GM21737 (cell line): ENCODE measurements around the gene PRRC2B.

Experiments
- ATAC-seq: cut with Tn5 transposase; IDR thresholded peaks from one replicate; pipeline ENCODE4 v1.9.1; 2021; ENCODE audit warnings: mild to moderate bottlenecking, moderate library complexity; ENCODE audit not compliant: unreplicated experiment

PRRC2B gene

DNA sequence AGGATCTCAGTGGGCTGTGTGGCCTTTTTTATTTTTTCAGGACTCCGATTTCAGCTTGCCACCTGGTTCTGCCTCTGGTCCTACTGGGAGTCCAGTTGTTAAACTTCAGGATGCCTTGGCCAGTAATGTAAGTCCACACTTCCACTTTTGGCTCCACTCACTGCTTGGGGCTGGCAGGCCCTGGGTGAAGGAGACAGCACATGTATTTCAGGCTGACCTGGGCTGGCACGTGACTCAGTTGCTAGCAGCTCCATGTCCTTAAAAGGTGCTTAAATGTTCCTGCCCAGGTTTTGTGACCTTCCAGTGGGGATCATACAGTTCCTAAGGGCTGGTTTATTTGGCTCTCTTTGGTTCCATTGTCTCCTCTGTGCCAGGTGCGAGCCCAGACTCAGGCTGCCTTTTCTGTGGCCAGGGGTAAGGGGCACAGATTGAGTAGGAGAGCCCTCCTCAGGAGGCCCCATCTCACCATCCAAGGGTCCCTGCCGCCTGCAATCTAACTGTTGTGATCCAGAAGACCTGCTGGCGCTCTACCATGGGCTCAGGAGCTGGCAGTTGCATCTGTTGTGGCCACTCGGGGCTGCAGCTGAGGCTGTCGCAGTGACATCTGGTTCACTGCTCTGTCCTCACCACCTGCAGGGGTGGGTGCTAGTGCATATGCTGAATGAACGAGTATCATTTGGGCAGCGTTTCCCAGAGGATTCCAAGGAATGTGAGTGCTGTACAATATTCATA is 89.6 kb downstream of the PRRC2B start:
- no peak for ATAC-seq

DNA sequence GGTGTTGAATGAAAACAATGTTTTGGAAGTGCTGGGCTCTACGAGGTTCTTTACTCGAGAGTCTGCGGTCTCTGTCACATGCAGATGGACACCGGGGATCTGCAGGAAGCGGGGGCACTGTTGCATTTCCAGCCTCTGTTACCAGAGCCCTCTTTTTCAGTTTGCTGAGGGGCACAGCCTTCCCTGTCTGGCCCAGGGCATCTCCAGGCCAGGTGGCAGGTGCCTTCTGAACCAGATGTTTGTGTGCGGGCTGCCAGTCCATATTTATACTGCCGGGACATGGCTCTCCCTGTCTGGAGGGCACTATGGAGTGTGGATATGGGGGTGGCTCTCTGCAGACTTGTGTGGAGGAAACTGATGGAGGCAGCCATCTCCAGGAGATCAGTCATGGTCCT is 90.2 kb downstream of the PRRC2B start:
- no peak for ATAC-seq

DNA sequence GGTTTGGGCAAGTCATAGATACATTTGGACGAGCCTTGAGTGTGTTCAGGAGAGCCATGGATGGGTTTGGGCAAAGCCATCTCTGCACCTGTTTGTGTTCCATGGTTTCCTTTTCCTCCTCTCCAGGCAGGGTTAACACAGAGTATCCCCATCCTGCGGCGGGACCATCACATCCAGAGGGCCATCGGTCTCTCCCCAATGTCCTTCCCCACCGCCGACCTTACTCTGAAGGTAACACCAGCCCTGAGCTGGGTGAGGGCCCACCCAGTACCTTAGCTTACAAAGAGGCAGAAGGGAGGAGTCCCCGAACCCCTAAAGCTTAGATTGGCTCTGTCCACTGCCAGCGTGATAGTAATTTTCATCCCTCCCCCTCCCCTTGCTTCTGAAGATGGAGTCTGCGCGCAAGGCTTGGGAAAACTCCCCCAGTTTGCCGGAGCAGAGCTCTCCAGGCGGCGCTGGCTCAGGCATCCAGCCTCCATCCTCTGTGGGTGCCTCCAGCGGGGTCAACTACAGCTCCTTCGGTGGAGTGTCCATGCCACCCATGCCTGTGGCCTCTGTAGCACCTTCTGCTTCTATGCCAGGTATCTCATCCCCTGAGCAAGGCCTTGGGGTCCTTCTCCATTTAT is 90.8 kb downstream of the PRRC2B start:
- no peak for ATAC-seq

DNA sequence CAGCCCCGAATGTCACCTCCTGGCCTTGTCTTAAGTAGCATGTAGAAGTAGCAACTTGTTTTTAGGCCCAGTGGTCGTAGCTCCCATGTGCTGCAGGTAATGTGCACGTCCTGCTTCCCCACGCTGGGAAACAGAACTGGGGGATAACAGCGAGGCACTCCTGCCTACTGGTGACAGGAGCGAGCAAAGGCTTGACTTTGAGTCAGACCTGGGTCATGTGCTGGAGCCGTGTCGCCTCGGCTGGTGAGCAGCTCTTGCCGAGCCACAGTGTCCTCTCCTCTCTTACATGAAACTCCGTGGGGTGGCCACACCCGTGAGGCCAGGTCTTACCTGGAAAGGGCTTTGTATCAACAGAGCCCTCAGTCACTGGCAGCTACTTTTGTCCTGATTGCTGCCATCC is 91.3 kb downstream of the PRRC2B start:
- ATAC-seq: no peak

DNA sequence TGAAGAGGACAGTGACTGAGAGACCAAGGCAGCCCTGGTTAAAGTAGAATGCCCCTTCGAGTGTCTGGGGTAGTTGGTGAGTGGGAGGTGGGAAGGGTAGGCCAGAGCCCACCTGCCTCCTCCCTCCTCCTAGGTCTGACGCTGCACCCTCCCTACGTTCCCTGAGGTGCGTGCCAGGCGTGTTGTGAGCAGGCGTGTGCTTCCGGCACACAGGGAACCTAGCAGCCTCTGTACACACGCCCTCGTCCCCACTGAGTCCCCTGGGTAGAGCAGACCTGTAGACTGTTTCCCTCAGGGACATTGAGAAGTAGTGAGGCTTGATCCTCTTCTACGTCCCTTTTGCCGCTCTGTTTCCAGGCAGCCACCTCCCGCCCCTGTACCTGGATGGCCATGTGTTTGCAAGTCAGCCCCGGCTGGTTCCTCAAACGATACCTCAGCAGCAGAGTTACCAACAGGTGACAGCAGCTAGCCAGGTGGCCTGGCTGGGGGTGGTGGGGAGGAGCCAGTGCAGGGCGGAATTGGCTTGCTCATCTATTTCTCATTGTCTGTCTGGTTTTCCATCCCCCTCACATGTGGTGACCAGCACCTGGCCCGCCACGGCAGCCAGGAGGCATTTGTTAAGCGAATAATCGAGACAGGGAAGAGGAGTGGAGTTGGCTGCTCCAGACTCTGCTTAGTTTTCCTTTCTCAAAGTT is 92.0 kb downstream of the PRRC2B start:
- ATAC-seq: no peak

DNA sequence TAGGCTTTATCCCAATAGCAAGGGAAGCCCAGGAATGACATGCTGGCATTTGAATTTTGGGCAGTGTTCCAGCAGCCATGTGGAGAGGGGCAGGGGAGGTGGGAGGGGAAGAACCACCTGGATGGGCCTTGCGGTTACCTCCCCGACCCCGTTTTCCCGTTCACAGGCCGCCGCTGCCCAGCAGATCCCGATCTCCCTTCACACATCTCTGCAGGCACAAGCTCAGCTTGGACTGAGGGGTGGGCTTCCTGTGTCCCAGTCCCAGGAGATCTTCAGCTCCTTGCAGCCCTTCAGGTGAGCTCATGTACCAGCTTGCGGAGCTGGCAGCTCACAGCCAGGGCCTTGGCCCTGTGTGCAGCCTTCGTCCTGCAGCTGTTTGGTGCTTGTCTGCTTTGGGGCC is 93.1 kb downstream of the PRRC2B start:
- ATAC-seq: no peak

DNA sequence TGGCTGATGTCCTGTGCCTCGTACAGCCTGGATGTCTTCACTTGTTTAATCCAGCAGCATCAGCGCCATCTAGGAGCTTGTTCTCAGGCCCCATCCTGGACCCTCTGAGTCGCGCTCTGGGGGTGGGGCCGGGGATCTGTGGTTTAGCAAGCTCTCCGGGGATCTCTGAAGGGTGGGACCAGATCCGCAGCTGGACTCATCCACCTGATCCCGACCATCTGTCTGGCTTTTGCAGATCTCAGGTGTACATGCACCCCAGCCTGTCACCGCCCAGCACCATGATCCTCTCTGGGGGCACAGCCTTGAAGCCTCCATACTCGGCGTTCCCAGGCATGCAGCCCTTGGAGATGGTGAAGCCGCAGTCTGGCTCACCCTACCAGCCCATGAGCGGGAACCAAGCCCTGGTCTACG is 93.7 kb downstream of the PRRC2B start:
- ATAC-seq: no peak

DNA sequence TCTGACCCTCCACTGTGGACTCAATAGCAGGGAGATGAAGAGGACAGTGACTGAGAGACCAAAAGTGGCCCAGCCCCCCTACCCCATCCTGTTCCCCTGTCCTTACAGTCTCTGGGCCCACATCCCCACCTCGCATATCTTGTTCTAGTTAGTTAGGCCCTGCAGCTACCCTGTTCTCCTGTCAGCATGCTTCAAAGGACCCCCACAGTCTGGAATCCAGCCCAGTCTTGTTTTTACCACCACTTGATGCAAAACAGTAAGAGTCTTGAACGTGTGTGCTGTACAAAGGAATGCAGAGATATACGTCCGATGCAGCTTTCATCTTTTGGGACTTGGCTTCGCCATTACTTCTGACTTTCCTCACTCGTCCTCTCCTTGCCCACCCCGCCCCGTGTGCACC is 96.6 kb downstream of the PRRC2B start:
- no peak for ATAC-seq

DNA sequence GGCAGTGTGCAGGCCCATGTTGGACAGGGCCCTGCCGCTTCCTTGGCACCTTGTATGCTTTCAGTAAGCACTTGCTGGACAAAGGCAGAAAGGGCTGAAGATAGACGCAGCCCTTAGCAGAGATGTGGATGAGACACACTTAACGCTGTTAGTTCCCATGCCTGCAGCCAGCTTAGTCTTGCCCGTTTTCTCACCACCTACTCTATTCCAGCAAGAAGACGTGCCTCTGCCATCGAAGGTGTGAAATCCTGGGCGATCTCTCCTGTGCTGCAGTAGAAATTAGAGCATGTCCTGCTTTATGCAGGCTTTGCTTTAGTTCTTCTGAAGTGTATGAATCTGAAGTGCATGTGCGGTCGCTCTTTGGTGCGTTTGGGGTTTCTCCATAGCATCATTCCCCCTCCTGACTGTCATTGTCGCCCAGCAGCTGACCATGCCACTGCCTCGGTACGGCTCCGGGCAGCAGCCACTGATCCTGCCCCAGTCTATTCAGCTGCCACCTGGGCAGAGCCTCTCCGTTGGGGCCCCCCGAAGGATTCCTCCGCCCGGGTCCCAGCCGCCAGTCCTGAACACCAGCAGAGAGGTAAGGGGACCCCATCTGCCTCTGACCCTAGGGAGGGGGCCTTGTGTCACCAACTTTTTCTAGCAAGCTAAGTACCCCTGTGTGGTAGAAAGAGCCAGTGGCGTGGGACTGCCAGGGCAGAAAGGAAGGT is 97.3 kb downstream of the PRRC2B start:
- ATAC-seq: no peak

DNA sequence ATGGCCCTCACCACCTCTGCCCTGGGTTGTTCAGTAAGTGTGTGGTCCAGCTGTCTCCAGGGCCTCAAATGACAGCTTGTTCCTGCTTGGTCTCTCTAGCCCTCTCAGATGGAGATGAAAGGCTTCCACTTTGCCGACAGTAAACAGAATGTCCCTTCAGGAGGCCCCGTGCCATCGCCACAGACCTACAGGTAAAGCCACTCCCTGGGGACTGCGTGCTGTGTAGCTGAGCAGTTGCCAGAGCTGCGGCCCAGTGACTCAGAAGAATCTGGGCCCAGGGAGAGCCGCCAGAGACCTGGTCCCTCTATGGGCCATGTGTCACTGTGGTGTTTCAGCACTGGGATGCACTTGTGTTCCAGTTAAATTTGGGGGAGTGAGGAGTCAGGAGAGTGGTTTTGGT is 98.2 kb downstream of the PRRC2B start:
- ATAC-seq: no peak

DNA sequence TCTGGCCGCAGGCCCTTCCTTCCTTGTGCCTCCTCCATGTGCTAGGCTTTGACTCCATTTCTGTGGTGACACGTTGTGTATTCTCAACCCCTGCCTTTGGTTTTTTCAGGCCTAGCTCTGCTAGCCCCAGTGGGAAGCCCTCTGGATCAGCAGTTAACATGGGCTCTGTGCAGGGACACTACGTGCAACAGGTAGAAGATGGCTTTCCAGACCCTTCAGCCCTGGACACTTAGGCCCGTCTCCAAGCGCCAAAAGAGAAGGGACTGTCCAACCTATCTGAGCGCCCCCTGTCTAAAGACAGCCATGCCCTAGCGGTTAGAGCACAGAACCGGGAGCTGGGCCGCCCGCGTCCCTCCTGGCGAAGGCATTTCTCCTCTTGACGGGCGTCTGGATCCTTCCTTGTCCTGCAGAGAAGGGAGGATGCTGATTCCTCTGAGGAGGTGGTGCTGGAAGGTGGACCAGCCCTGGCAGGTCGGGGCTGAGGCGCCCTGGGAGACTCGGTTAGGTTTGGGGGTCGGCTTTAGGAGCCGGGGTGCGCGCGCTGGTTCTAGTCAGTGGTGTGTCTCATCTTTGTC is 100.5 kb downstream of the PRRC2B start:
- no peak for ATAC-seq

DNA sequence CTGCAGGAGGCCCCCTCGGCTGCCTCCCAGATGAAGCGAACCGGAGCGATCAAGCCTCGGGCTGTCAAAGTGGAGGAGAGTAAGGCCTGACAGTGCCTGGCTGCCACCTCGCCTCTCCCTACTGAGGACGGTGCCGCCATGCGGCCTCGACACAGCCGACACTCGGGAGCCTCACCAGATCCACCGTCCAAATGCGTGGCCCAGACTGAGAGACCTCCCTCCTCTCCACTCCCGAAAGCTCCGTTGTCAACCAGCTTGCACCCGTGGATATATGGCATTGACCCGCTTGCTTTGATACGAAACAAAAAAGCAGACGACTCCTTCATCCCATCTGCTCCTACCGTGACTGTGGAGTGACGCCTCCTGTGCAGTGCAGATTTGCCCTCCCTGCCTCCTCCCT is 101.9 kb downstream of the PRRC2B start:
- no peak for ATAC-seq

DNA sequence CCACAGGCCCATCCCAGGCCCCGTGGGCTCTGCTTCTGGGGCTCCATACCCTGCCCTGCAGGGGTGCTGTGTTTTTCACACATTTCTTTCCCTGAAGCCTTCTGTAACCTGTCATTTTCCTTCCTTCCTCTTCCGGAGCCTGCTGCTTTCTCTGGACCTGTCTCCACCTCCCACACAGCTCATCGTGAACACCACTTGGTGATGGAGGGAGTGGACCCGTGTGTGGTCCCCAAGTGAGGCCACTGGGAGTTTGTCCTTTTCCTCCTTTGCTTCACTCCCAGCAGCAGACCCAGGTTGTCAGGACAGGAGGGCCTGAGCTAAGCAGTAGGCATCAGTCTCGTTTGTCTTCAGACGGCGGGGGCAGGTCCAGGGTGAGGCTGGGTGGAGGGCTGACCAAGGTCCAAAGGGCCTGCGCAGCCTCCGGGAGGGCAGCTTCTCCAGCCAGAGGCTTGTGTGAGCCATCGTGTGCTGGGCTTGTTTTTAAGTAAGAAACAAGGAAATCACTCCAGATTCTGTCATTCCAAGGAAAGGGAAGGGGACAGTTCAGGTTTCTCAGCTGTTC is 103.0 kb downstream of the PRRC2B start:
- ATAC-seq: no peak

DNA sequence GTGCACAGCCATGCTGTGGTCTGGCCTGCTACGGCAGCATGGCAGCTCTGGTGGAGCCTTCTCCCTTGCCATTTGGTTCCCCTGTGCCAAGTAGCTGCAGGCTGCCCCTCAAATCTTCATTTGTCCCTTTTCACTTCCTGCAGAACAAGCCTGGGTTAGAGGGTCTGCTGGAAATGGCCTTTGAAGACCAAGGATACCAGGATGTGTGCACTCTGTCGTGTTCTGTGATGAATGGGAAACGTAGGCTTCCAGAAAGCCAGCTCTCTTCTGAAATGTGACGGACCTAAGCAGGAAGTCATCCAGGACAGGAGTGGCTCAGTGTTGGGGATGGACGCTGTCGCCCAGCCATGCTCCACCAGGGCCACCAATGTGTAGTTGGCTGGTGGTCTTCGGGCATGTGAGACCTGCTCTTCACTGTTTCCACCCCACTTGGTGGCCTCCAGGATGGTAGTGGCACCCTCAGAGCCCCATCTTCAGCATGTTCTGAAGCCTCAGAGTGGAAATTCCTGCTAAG is 105.4 kb downstream of the PRRC2B start:
- no peak for ATAC-seq

DNA sequence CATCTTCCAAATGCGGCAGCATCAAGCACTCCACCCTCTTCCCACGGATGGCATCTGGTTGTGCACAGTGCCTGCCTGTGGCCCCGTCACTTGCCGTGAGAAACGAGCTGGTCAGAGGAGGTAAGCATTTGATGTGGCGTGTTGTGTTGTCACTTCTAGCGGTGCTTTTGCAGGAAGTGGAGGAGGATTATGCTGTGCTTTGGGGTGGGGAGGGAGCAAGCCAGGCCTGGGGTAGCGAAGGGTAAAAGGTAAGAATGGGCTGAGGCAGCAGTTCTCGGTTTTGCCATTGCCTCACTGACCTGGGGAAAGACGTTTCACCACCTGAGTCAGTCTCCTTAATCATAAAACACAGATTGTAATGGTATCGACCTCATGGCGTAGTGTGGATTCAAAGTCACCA is 106.5 kb downstream of the PRRC2B start:
- ATAC-seq: no peak

DNA sequence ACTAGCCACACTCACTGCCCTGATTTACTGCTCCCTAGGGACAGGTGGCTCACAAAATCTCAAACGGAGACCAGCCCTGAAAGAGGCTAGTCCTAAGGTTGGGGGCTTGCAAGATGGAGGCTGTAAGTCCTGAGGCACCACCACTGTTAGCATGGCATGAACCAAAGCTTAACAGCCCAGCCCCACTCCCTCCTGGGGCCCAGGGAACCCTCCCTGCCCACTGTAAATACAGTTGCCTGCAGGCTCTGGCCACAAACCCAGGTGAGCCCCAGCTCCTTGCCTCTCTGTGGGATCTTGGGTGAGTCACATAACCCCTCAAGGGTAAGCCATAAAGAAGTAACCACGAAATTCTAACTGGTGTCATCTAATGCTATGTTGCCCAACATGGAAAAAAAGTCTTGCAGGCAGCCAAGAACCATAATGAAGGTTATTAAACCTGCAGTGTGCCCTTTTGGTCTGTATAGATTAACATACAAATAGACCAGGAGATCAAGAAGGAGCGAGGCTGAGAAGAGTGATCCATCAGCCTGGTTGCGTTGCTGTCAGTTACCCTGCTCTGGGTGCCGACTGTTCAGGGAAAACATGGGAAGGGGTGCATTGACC is 107.2 kb downstream of the PRRC2B start:
- no peak for ATAC-seq

DNA sequence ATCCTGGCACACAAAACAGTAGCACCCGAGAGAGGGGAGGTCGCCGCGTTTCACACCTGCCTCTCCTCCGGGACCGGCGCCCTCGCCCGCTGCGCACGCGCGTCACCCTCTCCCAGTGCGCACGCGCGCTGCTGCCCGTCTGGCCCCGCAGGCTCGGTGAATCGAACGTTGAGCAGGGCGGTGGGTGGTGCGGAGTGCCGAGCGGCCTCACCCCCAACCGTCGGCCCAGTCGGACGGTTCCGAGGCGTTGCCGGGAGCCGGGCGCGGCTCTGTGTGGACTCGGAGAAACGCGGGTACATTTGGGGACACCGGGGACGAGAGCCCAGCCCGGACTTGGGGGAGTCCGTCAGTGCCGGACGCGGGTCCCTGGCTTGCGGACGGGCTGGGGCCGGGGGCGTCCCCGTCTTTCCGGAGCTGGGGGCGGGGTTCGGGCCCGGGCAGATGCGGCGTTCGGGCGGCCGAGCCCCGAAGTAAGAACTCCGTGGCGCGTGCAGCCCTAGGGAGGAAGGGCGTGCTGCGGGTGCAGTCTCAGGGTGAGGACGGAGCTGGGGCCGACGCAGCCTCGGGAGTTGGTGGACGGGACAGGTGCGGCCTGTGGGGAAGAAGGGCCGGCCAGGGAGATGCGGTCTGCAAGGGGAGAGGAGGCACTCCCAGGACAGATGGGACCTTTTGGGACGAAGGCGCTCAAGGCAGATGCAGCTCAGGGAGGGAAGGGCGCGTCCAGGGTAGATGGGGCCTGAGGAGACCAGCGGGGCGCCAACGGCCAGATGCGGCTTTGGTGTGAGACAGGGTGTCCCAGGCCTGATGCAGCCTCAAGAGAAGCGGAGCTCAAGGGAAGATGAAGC is 109.1 kb downstream of the PRRC2B start, which contains the start of gene POMT1:
Gene POMT1, plus strand, starts transcription at position 138 of the 845 bp plus-strand sequence. CDS start 1,301 bp downstream, outside the sequence.
- ATAC-seq: peak; percentile 77

DNA sequence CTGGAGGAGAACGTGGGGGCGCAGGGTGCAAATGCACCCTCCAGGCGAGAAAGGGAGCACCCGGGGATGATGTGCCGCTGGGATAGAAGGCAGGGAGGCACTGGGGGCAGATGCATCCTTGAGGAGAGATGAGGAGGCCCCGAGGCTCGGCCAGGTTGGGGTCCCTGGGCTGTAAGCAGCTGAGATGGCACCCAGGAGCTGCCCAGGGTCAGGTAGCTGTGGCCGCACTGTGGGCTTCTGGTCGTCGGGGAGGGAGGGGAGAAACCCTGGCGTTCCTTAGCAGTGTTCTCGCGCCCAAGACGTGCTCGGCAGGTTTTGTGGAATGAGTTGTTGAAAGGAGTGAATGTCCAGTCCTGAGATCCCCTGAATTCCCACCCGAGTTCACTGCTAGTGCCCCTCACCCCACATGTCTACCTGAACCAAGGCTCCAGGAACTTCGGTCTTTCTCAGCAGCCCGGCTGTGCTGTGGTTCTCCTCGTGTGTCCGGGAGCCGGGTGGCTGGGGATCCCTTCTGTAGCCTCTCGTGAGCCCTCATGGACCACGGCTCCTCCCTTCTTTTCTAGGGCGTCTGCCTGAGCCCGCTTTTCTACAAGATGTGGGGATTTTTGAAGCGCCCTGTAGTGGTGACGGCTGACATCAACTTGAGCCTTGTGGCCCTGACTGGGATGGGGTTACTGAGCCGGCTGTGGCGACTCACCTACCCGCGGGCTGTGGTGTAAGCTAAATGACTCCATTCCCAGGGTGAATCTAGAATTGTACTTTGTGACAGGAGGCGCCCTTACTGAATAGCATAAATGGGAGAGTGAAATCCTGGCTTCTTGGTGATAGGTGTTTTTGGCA is 110.0 kb downstream of the PRRC2B start:
- no peak for ATAC-seq
